Measurements from ENCODE around the gene TBC1D16. TPM values are rescaled to one million over a fixed set of nuclear protein-coding genes. Genes with fewer than 3 reads are reported as not detected.
A peak's percentile ranks its signal among the peaks of the same experiment; 100 is the strongest.

Gene TBC1D16
- total and polyA plus RNA-seq, 7 donors: 1.7 to 11.4 (median 6.5) TPM

GRCh38 chr17:79916991-79917901, 118.4 kb downstream of the TBC1D16 start:
- Histone ChIP-seq H3K4me1 (peaks cover 13% of the 10 kb centered on the region), H3K27me3 (ENCODE audit: insufficient read depth in 3 of 3, low read length in 2 of 3) (peaks cover 0 to 24% (median 0%) of the 10 kb centered on the region in 3 donors), H3K27ac (no peak overlapping the region), H3K36me3 (ENCODE audit: insufficient read depth in 1 of 2, low read depth in 1 of 2) (no peaks in the 10 kb centered on the region), H3K9me3 (no peaks in the 10 kb centered on the region), H3K4me3 (no peak overlapping the region)
- DNase-seq (peak in 1 of 2 donors; percentile 32), ATAC-seq (no peak)
- intact Hi-C loops (cut with DNase I): loop anchor here (5.0 to 10.0 kb wide), 3 partner anchors 75 to 132 kb away; no protein-coding TSS in a partner anchor
- WGBS, 3 donors: 86 to 88% (median 87%) methylated on average over 18 of the region's 18 CpGs
- no peak for TF ChIP-seq CTCF (IDR thresholded peaks at IDR 0.05)

- intact Hi-C loops (cut with DNase I): loop anchor here (5.0 to 10.0 kb wide), 3 partner anchors 74 to 132 kb away; no protein-coding TSS in a partner anchor
- H3K27ac ChIP-seq: no peak overlapping the region
- WGBS, 3 donors: 90 to 93% (median 91%) methylated on average over 6 of the region's 6 CpGs
- peaks cover 13% of the 10 kb centered on the region for H3K4me1 ChIP-seq
- no peaks in the 10 kb centered on the region for H3K9me3 ChIP-seq
- TF ChIP-seq CTCF (IDR thresholded peaks at IDR 0.05): no peak
- peaks cover 0 to 16% (median 0%) of the 10 kb centered on the region in 3 donors for H3K27me3 ChIP-seq (ENCODE audit: insufficient read depth in 3 of 3, low read length in 2 of 3)
- H3K36me3 ChIP-seq (ENCODE audit: insufficient read depth in 1 of 2, low read depth in 1 of 2): no peaks in the 10 kb centered on the region
- ATAC-seq: no peak
- no peak overlapping the region for H3K4me3 ChIP-seq
- no peak for DNase-seq
These were observed 119.2 kb downstream of the TBC1D16 start for GRCh38 chr17:79916506-79916905.

DNA sequence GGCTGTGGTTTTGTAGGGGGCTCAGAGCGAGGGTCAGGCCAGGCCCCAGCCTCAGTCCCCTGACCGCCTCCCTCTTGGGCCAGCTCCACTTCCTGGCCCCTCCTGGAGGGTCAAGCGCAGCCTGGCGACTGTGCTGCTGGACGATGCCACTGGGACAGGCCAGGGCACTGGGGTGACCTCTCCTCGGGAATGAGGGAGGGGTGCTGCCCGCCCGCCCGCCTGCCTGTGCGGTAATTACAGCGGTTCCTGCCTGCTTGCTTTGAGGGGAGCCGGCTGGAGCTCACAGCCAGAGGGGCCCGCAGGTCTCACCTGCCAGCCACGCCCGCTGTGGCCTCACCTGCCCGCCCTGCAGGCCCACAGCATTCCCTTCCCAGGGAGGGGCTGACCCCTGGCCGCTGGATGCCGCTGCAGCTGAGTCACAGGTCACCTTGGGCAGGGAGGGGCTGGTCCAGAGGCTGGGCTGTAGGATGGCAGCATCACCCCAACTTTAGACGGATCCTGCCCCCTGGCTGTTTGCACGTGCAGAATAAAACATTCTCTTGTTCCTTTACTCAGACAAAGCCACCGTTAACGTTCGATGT, 119.7 kb downstream of the TBC1D16 start:
- TF ChIP-seq CTCF (IDR thresholded peaks at IDR 0.05): peak; percentile 12
- Histone ChIP-seq H3K4me1 (peaks cover 13% of the 10 kb centered on the region), H3K36me3 (ENCODE audit: insufficient read depth in 1 of 2, low read depth in 1 of 2) (no peaks in the 10 kb centered on the region), H3K27ac (no peak overlapping the region), H3K27me3 (ENCODE audit: insufficient read depth in 3 of 3, low read length in 2 of 3) (peaks cover 0 to 10% (median 0%) of the 10 kb centered on the region in 3 donors), H3K4me3 (no peak overlapping the region), H3K9me3 (no peaks in the 10 kb centered on the region)
- no peak for ATAC-seq
- 51 to 61% (median 54%) methylated on average over 20 to 23 of the region's 23 CpGs for WGBS, 3 donors
- intact Hi-C loops (cut with DNase I): loop anchor here (5.0 to 10.0 kb wide), 3 partner anchors 74 to 131 kb away; no protein-coding TSS in a partner anchor
- DNase-seq: peak; percentile 13 to 57

DNA sequence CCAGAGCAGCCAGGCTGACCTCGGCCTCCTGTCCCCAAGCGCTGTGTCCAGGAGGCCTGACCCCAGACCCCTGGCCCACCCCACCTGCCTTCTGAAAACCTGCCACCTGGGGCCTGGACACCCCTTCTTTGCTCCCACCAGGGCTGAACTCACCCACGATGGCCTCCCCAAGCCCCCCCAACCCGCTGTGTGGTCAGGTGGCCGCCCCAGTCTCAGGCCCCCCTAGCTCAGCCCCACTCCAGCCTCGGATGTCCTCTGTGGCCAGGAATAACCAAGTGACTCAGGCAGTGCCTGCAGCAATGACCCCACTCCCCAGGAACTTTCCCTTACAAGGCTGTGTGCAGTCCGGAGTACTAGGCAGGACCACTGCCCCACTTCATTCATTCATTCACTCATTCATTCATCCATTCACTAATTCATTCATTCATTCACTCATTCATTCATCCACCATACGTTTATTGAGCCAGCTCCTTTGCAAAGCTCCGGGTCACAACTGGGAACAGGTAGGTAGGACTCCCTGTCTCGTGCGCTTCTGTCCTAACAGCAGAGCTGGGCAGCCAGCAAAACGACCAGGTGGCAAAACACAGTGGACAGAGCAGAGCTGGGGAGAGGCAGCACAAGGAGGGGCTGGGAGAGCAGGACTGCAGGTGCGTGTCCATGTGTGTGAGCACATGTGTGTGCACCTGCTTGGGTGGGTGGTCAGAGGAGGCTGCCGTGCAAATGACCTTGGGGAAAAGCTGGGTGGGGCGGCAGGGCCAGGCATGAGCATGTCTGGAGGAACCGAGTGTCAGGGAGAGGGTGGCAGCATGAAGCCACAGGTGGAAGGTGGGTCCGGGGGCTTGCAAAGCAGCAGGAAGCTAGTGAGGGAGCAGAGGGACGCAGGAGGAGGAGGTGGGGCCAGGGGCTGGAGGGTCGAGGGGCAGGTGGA, 120.6 kb downstream of the TBC1D16 start:
- Histone ChIP-seq H3K4me1 (peaks cover 13% of the 10 kb centered on the region), H3K27me3 (ENCODE audit: insufficient read depth in 3 of 3, low read length in 2 of 3) (peaks cover 0 to 3% (median 2%) of the 10 kb centered on the region in 3 donors), H3K27ac (no peak overlapping the region), H3K4me3 (no peak overlapping the region), H3K36me3 (ENCODE audit: insufficient read depth in 1 of 2, low read depth in 1 of 2) (no peaks in the 10 kb centered on the region), H3K9me3 (no peaks in the 10 kb centered on the region)
- WGBS, 3 donors: 61 to 66% (median 63%) methylated on average over 18 to 19 of the region's 19 CpGs
- DNase-seq (peak; percentile 8 to 44), ATAC-seq (peak in 3 of 4 donors; percentile 32 to 40 (median 39))
- intact Hi-C loops (cut with DNase I): loop anchor here (5.0 to 10.0 kb wide), 3 partner anchors 73 to 130 kb away; no protein-coding TSS in a partner anchor
- TF ChIP-seq CTCF (IDR thresholded peaks at IDR 0.05): no peak
